Pancreas (tissue), 10 donors: Measurements from ENCODE around the gene MAP2K4. TPM values are rescaled to one million over a fixed set of nuclear protein-coding genes. Genes with fewer than 3 reads are reported as not detected.

Experiments used
- ATAC-seq, 4 donors: fragments of 200-7000 bp; cut with Tn5 transposase; one replicate each; pipeline versions ENCODE4 v1.8.0 to v1.9.1; 2020; ENCODE audit warnings: mild to moderate bottlenecking in 4 of 4, moderate library complexity in 4 of 4
- DNase-seq, 6 donors: peaks; one replicate each; pipeline ENCODE4 v3.0.0-alpha.2; 2020
- FAIRE-seq: peaks from 2 replicates; lab custom pipeline; 2012; peaks lifted over from hg19 to GRCh38; lab: Jason Lieb, UNC
- H3K27ac ChIP-seq, 4 donors: fragments of 200-600 bp; sonication (generic); 1 replicate in 3 of 4; 2 replicates in 1 of 4; pipeline versions ENCODE4 v1.5.0 to v1.8.0; 2020
- H3K27me3 ChIP-seq, 4 donors: fragments of 200-600 bp; one replicate each; pipeline ENCODE4 v1.8.0; 2021
- H3K36me3 ChIP-seq, 3 donors: fragments of 200-600 bp; sonication (generic) in 1 of 3; one replicate each; pipeline versions ENCODE4 v1.5.0 to v1.8.0; 2020 to 2021
- H3K4me1 ChIP-seq, 3 donors: fragments of 200-600 bp; one replicate each; pipeline ENCODE4 v1.8.0; 2021
- H3K4me3 ChIP-seq, 4 donors: fragments of 200-600 bp; sonication (generic) in 2 of 4; one replicate each; pipeline versions ENCODE4 v1.5.0 to v1.8.0; 2020 to 2021
- H3K9me3 ChIP-seq, 4 donors: fragments of 200-600 bp; one replicate each; pipeline ENCODE4 v1.8.0; 2021
- CTCF ChIP-seq, 4 donors: fragments of 200-600 bp; sonication (generic) in 3 of 4; IDR thresholded peaks; one replicate each; pipeline versions ENCODE4 v1.5.0 to v1.8.0; 2021; ENCODE audit warnings: antibody characterized with exemption in 4 of 4
- WGBS, 2 donors: extraction: QIAGEN DNeasy Blood & Tissue Kit; methylation state at CpG; one replicate each; pipeline ENCODE4 v1.1.7; 2013; 5-methylcytosine and 5-hydroxymethylcytosine counted together
- intact Hi-C, 3 donors: fragments of 100-400 bp; cut with DNase I; formaldehyde crosslinking; loops; one replicate each; pipeline versions ENCODE4 v1.11.1 to v1.14.2; 2022
- polyA plus RNA-seq, 2 donors: library from polyadenylated mRNA; stranded (reverse); fragments of 200-250 nt; gene quantifications; one replicate each; pipeline ENCODE4 v1.2.3, GENCODE V29; 2013
- total RNA-seq, 6 donors: library from RNA; stranded (reverse); fragmentation: NEBNext Ultra II Directional in 4 of 6; extraction: Animal tissue kit (Norgen Biotek cat#: 25700) in 4 of 6; gene quantifications; one replicate each; pipeline versions ENCODE4 v1.2.1 to v1.2.4, GENCODE V29; 2021 to 2023
- donor health status: healthy with polysubstance abuse.
- donor health status: DM: no; HTN: no; CAD: no; lungs with moderate emphysema.
- donor health status: DM: no; HTN: no; CAD: no.
- donor health status: control.
- donor health status: control.
- donor health status: Bipolar disorder and iron deficiency.
- donor health status: DM: yes; HTN: yes; CAD: no.
- donor health status: DM: no; HTN: no; CAD: no.
- donor health status: DM: no; HTN: no; CAD: no.
- donor health status: DM: yes; HTN: yes; CAD: no.

The MAP2K4 gene
- total and polyA plus RNA-seq, 8 donors: 4.9 to 20.4 (median 12.7) TPM

GRCh38 chr17:11996722-11997146 is 23.9 kb upstream of the MAP2K4 start:
- peaks cover 0 to 10% (median 4%) of the 10 kb centered on the region in 3 donors for H3K4me1 ChIP-seq
- peak overlapping the region; percentile 50 to 93 (median 68) for H3K4me3 ChIP-seq
- H3K9me3 ChIP-seq: no peaks in the 10 kb centered on the region
- intact Hi-C loops: no loop called here
- no peaks in the 10 kb centered on the region for H3K27me3 ChIP-seq
- TF ChIP-seq CTCF (IDR thresholded peaks at IDR 0.05): no peak
- ATAC-seq: peak; percentile 28 to 57 (median 52)
- FAIRE-seq: no peak
- DNase-seq: peak in 2 of 6 donors; percentile 25 to 42
- H3K27ac ChIP-seq: peak overlapping the region; percentile 88 to 92 (median 90)
- WGBS, 2 donors: 0 to 1% methylated on average over 13 to 14 of the region's 14 CpGs
- peaks cover 0 to 5% (median 0%) of the 10 kb centered on the region in 3 donors for H3K36me3 ChIP-seq

- no peaks in the 10 kb centered on the region for H3K9me3 ChIP-seq
- H3K27me3 ChIP-seq: no peaks in the 10 kb centered on the region
- no peak for TF ChIP-seq CTCF (IDR thresholded peaks at IDR 0.05)
- no peaks in the 10 kb centered on the region for H3K36me3 ChIP-seq
- peaks cover 0 to 10% (median 4%) of the 10 kb centered on the region in 3 donors for H3K4me1 ChIP-seq
- intact Hi-C loops: no loop called here
- H3K27ac ChIP-seq: peak within 1 kb of the TSS; percentile 88 to 92 (median 90)
- ATAC-seq (peak; percentile 97 to 99 (median 98)), DNase-seq (peak; percentile 97 to 99 (median 98)), FAIRE-seq (no peak)
- 1% methylated on average over 61 to 74 of the region's 74 CpGs for whole genome bisulfite sequencing, 2 donors
- peak within 1 kb of the TSS; percentile 50 to 93 (median 68) for H3K4me3 ChIP-seq
Measured at GRCh38 chr17:11997147-11997971, 23.3 kb upstream of the MAP2K4 start, which contains the start of gene ZNF18. Gene ZNF18 (minus strand): TSS chr17:11997475. CDS start chr17:11992829, 4,646 bp downstream.

GRCh38 chr17:11997972-11998233 is 22.8 kb upstream of the MAP2K4 start:
- WGBS, 2 donors: 50 to 52% methylated on average over 4 of the region's 4 CpGs
- Histone ChIP-seq H3K4me1 (peaks cover 0 to 10% (median 4%) of the 10 kb centered on the region in 3 donors), H3K9me3 (no peaks in the 10 kb centered on the region), H3K4me3 (peak overlapping the region; percentile 43 to 93 (median 66)), H3K36me3 (no peaks in the 10 kb centered on the region), H3K27me3 (no peaks in the 10 kb centered on the region), H3K27ac (peak overlapping the region; percentile 88 to 92 (median 90))
- ATAC-seq (no peak), DNase-seq (peak in 1 of 6 donors; percentile 15), FAIRE-seq (no peak)
- intact Hi-C loops: no loop called here
- TF ChIP-seq CTCF (IDR thresholded peaks at IDR 0.05): no peak

GRCh38 chr17:11999696-12000095 is 21.0 kb upstream of the MAP2K4 start:
- no peaks in the 10 kb centered on the region for H3K36me3 ChIP-seq
- H3K4me3 ChIP-seq: no peak overlapping the region
- H3K27ac ChIP-seq: no peak overlapping the region
- DNase-seq (no peak), ATAC-seq (no peak), FAIRE-seq (no peak)
- no peak for TF ChIP-seq CTCF (IDR thresholded peaks at IDR 0.05)
- intact Hi-C loops: no loop called here
- WGBS, 2 donors: 90 to 91% methylated on average over 5 of the region's 5 CpGs
- peaks cover 0 to 10% (median 4%) of the 10 kb centered on the region in 3 donors for H3K4me1 ChIP-seq
- no peaks in the 10 kb centered on the region for H3K9me3 ChIP-seq
- no peaks in the 10 kb centered on the region for H3K27me3 ChIP-seq

- no peak overlapping the region for H3K27ac ChIP-seq
- TF ChIP-seq CTCF (IDR thresholded peaks at IDR 0.05): no peak
- ATAC-seq: no peak
- H3K27me3 ChIP-seq: no peaks in the 10 kb centered on the region
- no peaks in the 10 kb centered on the region for H3K36me3 ChIP-seq
- no peaks in the 10 kb centered on the region for H3K4me1 ChIP-seq
- intact Hi-C loops: no loop called here
- DNase-seq: no peak
- FAIRE-seq: no peak
- no peaks in the 10 kb centered on the region for H3K9me3 ChIP-seq
- H3K4me3 ChIP-seq: no peak overlapping the region
- WGBS, 2 donors: 76 to 81% methylated on average over 5 of the region's 5 CpGs
Measured at GRCh38 chr17:12007466-12007865, 13.2 kb upstream of the MAP2K4 start.
